CD4-positive, alpha-beta T cell treated with Interleukin-4 for 4 hours (primary cell): ENCODE results near the gene COLEC12.

Experiments used
- DNase-seq: peaks from one replicate; pipeline ENCODE4 v3.0.0-alpha.2; 2020

COLEC12 gene

DNA sequence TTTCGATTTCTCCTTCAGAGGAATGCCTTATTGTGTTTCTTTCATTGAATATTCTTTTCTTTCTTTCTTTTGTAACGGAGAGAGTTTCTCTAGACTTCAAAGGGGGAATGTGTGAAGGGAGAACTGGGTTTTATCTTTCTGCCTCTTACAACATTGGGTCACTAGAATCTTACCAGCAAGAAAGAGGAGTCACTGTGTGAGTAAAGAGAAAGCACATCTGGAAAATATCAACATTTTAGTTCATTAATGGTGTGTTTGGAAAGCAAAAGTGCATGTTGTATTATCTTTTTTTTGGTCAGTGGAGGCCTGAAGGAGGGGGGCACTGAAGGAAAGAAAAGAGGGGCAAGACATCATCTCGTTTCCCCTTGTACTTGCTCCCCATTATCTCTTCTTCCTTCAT is 146.0 kb downstream of the COLEC12 start:
- no peak for DNase-seq

DNA sequence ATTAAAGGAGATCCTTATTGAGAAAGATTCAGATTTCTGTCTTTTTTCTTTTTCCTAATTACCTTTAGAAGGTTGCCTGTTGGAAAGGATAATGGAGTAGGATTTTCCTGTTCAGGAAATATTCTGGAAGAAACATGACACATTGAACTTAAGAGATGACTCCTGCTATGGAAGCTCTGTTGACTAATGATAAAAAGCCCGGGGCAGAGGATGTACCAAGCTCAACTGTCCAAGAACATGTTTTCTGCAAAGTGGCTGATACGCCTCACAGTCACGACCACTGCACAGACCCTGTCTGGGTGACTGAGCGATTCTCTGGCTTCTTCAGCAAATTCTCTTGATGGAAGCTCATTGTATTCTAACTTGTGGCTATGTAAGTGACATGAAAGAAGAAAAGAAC is 146.5 kb downstream of the COLEC12 start:
- no peak for DNase-seq

DNA sequence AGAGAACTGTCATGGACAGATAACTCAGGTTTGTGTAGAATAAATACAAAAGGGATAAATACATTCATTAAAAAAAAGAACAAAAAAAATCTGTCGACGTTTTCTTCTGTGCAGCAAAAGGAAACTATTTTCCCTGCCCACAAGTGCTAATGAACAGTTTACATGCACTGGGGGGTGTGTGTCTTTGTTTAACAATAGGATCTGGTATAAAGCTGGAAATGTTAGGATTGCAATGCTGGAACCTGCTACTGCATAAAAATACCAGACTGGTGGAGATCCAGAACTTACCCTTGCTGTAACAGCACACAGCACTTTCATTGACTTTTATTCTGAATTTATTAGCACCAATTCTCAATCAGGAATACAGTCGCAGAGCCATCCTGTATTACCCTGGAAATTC is 148.1 kb downstream of the COLEC12 start:
- no peak for DNase-seq

DNA sequence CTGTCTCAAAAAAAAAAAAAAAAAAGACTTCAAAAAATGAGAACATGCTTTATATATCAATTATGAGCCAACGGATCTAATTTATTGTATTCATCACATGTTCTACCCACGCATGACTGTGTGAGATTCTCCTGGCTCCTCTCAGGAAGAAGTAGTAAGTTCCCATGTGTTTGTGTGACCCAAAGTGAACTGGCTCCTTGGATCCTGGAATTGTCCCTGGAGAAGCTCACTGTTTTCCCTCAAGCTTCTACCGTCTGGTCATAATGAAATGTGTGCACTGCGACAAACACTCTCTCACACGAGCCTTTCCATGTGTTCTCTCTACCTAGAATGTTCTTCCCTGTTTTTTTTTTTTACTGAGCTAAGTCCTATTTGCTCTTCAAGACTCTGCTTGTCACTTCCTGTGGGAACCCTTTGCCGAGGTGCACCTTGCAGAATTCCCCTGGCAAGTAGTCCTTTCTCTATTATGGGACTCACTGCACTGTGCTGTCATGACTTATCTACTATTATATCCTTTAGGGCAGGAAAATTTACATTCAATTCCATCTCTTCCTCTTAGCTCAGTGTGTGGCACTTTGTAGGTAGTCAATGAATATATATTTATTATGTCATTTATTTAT is 149.4 kb downstream of the COLEC12 start:
- no peak for DNase-seq

DNA sequence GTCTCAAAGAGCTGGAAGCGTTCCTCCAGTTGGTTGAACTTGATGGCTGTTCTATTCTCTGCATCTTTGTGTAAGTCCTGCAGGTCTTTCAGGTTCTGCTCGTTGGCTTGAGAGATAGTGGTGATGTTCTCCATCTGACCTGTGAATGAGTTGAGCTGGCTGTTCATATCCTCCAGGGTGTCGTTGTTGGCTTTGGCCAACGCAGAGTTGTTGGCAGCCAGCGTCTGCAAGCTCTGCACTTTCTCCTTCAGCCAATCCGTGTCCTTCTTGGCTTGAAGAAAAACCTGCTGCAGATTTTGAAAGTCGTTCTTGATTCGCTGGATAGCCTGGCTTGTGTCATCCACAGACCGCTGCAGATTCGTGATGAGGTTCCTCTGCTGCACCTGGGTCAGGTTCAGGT is 153.9 kb downstream of the COLEC12 start:
- no peak for DNase-seq

DNA sequence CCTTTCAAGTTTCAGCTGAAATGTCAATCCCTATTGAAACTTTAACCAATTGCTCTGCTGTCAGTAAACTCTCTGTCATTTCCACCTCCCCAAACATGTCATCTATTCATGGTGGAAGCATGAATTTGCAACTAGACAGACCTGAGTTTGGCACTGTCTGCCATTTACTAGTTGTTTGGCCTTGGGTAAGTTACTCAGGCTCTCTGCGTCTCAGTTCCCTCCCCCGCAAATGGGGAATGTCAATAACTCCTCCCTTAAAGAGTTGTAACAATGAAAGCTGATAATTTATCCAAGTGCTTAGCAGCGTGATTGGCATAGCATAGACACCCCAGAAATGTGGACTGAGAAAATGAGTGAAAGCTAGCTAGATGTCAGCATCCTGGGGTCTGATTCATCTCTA is 159.4 kb downstream of the COLEC12 start:
- DNase-seq, result no peak

DNA sequence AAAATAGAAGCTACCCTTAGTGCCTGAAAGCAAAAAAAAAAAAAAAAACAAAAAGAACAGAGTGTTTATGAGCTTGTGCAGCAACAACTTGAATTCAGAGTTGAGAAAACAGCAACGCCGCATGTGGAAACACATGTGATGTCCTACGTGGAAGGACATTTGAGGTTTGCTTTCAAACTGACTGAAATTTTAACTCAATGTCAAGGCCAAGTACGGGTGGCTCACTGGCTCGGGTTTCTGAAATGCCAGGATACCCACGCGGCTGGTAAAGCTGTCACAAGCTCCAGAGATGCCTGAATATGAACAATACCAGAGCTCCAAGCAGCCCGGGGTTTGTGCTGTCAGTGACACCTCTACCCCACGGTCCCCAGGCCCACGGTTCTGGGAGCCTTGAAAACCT is 160.5 kb downstream of the COLEC12 start:
- no peak for DNase-seq

DNA sequence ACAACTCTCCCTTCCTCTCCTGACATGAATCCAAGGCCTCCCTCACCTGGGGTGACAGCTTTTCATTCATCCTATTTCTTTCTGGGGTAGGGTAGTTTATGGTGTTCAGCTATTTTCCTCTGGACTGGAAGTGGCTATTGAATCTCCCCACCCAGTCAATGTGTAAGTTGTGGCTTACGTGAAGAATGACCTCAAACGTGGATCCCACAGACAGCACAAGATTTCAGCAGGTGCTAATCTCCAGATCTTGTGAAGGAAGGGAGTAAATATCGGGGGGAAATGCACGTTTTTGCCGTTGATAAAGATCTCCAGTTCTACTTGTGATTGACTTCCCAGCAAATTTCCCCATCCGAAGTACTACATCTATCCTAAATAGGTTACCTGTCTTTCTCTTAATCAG is 161.3 kb downstream of the COLEC12 start:
- DNase-seq, result no peak

DNA sequence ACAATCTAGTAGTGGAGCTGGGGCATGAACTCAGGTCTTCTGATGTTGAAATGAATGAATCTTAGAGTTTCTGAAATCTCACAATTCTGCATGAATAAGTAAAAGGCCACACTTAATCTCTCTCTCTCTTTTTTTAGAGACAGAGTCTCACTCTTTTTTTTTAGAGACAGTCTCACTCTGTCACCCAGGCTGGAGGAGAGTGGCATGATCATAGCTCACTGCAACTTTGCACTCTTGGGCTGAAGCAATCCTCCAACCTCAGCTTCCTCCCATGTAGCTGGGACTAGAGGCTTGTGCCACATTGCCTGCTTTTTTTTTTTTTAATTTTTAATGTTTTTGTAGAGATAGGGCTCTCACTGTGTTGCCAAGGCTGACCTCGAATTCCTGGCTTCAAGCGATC is 163.8 kb downstream of the COLEC12 start:
- DNase-seq, result no peak

DNA sequence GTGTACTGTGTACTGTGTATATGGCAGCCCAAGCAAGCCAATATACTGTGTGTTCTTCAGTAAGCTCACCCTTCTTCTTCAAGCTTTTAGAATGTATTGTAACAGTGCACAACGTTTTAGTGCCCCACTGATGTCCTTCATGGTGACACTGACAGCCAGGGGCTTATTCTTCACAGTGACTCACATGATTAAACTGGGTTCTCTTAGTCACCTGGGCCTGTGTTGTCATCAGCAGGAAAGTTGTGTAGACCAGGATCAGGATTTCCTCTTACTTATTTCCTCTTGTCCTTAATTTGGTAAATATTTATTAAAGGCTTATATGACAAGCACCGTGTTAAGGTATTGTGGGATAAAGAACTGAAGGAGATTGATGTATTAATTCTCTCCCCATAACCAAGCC is 164.8 kb downstream of the COLEC12 start:
- no peak for DNase-seq

DNA sequence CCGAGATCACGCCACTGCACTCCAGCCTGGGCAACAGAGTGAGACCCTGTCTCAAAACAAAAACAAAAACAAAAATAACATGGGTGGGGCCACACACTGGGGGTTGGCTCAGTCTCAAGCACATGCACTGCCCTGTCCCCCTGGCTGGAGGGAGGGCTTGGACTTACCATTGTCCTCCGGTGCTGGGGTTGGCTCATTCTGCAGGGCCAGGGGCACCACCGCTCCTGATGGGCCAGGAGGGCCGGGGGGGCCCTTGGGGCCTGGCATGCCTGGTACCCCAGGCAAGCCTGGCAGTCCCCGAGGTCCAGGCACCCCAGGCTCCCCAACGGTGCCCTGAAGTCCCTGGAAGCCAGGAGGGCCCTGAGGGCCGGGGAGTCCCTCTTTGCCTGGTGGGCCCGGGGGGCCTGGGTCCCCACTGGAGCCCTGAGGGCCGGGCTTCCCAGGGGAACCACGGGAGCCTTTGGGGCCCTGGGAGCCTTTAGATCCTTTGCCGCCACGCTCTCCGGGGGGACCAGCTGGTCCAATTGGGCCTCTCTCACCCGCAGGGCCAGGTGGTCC is 165.8 kb downstream of the COLEC12 start:
- no peak for DNase-seq

DNA sequence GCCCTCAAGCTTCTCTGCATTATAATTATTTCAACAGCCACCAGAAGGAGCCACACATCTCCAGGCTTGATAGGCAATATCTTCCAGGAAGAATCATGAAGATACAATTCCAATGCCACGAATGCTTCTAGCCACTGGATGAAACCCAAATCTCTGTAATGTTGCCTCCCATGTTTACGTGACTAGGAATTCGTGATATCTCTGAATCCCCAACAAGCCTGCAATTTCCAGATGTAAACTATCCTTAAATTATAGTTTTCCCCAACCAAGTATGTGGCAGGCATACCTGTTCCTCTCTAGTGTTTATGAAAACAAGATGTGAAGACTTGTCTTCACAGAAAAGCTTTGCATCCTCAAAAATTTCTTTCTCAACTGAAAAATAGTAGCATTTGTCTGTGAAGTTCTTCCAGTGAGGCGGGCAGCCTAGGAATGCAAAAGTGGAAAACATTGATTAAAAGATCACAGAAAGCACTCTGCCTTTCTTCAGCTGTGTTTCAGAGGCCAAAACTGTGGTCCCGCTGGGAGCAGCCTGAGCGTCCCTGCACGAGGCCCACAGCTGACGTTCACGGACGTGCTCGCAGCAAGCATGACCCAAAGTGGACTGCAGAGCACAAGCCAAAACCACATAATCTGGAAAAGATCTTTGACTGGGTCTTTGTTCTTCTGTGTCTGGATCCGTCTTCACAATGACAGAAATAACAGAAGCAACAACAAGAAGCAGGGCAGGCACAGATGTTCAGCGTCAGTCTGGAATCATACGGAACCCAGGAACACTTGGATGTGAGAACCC is 167.6 kb downstream of the COLEC12 start:
- DNase-seq, result no peak

DNA sequence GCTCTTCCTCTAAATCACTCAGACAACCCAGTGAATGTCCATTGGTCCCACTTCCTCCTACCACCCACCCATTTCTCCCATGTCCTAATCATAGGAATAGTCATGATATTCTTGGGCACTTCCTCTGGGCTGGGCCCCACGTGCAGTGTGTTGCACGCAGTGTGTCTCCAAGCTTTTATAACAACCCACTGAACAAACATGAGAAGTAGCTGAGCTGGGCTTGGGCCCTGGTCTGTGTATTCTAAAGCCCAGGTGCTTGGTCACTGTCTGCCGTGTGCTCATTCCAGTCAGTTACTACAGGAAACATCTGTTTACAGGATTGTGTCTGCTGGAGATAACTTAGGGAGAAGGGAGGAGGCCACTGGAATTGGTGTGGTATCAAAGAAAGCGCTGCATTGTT is 168.5 kb downstream of the COLEC12 start:
- DNase-seq, result no peak

DNA sequence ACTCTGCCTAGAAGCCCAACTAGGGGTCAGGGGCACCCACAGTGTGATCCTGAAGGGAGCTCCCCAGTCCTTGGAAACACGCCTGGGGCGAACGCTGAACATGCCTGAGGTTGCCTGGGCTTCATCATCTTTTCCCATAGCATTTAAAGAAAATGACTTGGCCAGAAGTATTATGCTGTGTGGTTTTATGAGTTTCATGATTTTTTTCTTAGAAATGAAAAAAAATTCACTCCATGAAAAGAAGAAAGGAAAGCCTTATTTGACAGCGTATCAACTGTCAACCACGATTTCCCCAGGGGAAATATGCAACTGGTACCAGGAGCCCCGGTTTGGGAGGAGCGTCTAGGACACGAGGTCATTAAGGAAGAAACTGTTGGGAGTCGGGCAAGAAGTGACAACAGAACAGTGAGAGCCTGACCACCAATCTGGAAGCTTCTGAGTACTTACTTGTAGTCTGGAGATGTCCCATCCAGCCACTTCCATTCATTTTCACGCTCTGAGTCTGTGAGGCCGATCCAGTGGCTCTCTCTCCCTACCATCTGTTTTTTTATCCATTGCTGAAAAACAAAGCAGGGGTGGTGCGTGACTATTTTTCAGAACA is 169.2 kb downstream of the COLEC12 start:
- no peak for DNase-seq

DNA sequence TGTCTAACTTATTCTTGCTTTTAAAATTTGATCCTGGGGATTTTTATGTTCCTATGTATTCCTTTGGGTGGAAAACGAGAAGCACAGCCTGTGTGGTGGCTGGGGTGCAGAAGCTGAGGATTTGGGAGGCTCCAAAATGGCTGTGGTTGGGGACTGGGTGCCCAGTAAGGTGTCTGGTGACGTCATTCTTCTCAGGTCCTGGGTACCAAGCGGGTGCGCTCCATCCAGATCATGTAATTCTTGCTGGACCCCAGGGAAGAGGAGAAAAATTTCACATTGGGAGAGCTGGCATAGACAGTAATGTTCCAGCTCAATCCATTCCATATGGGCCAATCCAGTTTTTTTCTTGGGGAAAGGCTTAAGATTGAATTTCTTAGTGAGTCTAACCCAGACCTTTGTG is 171.6 kb downstream of the COLEC12 start:
- no peak for DNase-seq

DNA sequence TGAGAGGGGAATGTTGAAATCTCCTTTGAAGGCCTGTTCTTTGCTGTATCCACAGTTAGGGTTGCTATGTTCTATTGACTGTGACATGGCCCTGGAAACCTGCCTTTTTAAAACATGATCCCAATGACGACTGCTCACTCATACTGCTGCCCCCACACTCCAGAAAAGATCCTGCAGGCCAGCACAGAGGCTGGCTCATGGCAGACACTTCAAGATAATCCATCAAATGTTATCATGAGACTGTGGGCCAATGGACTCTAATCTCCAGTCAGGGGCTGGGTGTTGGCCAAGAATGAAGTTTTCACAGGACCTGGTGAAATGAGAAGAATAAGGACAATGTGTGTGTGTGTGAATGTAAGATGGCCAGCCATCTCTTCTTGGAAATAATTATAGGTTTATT is 173.7 kb downstream of the COLEC12 start:
- DNase-seq, result no peak

DNA sequence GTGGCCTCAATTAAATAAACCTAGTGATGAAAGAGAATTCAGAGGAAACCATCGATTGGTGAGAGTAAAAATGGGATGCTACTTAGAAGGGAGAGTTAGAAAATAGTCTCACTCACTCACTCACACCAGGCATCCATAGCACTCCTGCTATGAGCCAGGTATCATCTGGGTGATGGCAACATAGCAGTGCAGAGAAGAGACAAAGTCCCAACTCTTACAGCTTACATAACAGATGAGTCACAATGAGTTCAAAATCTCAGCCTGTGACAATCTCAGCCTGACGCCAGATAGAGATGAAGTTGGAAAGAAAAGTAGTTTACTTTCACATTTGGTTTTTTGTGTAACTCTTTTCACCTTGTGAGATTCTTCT is 177.3 kb downstream of the COLEC12 start:
- no peak for DNase-seq

DNA sequence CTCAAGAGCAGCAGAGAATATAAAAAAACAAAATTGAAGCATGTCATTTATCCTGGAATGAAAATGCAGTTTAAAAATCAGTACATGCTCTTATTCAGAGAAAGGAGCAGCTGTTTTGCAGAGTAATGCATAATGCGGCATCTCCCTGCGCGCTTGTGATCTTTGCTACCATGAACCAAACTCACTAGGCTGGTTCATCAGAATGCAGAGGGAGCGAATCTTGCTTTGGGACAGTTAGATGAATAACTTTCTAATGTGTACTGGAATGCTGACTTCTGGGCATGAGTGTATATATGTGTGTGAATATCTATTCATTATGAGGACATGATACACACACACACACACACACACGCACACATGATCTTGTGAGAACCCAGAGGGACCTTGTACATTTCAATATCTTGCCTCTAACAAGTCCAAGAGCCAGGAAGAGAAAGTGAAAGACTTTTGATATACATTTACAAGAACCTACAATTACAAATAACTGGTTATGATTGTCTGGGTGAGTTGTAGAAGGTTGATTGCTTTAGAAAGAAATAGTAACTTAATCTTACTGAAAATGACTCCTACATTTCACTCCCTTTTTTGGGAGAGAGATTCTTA is 178.5 kb downstream of the COLEC12 start:
- DNase-seq, result no peak

DNA sequence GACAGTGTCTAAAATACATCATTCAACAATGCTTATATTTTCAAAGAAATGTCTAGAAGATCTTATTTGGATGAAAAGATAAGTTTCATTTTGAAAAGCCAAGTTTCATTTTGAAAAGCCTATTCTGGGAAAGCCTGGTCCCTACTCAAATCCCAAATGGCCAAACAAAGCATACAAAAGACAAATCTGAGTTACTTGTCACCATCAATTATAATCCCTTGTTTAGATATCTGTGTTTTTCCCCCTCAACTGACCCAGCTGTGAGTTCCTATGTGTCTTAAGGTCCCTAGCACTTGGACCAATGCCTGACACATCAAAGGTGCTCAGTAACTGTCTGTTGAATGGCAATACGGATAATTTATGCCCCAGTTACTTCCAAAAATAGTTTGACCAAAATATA is 180.3 kb downstream of the COLEC12 start:
- DNase-seq, result no peak

DNA sequence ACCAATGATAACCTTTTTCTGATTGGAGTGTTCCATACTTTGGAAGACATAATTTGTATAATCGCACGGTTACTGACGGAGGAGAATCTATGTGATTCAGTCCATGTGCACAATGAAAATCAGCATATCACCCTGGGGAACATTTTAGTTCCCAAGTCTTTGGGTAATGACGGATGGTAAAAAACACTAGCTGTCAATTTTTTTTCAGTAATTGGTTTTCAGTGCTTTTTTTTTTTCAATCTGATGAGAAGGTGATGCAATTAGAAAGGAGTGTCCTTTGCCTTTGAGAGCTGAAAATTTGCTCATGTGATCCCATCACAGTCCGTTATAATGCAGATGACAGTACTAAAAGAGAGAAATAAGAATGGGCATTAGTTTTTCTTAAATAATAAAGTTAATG is 180.8 kb downstream of the COLEC12 start:
- no peak for DNase-seq

DNA sequence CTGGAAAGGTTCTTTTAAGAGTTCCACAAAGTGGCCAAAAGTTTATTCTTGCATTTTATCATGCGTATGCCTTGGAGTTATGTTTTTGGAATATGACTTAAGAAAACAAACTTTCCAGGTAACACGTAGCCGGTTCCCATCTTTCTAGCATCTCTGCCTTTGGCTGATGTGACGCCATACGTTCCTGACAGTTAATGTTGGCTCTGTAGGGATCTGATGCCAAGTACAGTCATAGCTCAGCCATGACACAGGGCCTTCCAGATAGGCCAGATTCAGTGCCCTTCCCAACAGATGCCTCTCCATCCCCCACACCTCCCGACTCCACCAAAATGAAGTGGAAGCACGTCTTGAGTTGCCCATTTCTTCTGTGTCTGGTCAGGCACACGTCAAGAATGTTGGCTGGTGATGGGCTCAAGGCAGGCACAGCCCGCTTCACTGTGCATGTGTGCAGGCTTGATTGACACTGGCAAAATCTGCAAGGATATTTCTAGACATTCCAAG is 181.7 kb downstream of the COLEC12 start:
- no peak for DNase-seq

DNA sequence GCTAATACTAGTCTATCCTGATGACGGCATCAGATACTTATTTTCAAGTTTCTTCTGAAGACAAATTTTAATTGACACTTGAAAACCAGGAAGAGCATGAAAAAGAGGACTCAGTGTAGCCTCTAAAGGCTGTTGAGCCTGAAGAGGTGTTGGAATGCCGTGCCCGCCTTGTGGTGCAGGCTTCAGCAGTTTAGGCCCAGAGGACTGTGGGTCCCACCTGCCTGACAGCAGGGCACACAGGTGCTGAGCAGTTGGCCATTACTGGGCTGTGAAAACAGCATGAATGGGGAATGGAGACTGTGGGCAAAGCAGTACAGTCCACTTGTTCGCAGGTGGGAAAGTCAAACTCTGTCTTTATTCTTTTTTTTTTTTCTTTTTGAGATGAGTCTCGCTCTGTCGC is 182.9 kb downstream of the COLEC12 start:
- no peak for DNase-seq

DNA sequence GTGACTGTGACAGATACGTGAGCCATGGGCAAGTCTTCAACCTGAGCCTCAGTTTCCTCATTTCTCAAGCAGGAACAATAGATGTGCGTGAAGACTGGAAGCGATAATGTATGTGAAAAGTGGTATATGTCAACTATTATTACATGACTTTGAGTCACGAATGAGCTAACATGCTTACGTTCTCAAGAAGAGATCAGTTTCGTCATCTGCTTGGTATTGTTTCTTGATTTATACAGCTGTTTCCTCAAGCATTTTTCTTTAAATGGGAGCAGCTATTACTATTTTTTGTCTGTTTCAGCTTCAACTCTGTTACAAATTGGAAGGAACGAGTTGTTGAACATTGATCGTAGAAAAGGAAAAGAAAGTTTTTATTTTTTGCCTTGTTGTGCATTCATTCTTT is 184.1 kb downstream of the COLEC12 start:
- no peak for DNase-seq

DNA sequence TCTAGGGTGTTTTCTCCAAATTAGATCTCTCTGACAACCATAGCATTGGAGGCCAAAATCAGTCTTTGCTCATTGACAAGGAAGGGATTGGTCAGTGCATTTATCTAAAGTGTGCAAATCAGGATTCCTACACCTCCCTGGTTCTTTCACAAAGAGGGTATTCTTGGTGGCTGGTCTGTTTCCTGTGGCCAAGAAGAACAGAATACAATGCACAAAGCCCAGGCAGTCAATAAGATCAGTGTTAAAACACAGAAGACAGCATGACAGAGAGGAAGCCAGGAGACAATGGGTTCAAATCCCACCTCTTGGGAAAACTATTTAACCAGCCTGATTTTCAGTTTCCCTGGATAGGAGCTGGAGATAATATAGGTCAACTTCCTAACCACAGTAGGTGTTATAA is 186.6 kb downstream of the COLEC12 start:
- DNase-seq, result no peak
